Right ventricle myocardium inferior (tissue), 1 donor: ENCODE results near the gene RANGRF. TPM values are rescaled to one million over a fixed set of nuclear protein-coding genes. Genes with fewer than 3 reads are reported as not detected.
A peak's percentile ranks its signal among the peaks of the same experiment; 100 is the strongest.

Source experiments
- ATAC-seq: fragments of 200-7000 bp; cut with Tn5 transposase; one replicate; pipeline ENCODE4 v1.9.1; 2020; ENCODE audit warnings: mild to moderate bottlenecking, moderate library complexity
- DNase-seq: peaks from one replicate; pipeline ENCODE4 v3.0.0; 2021; ENCODE audit errors: missing footprints
- intact Hi-C: fragments of 100-400 bp; cut with DNase I; formaldehyde crosslinking; loops from one replicate; pipeline ENCODE4 v1.11.0; 2022
- total RNA-seq: library from RNA; stranded (reverse); fragmentation: NEBNext Ultra II Directional; extraction: Animal tissue kit (Norgen Biotek cat#: 25700); gene quantifications from one replicate; pipeline ENCODE4 v1.2.1, GENCODE V29; 2021
- donor health status: DM: no; HTN: yes; CAD: no; lungs with severe emphysema.

RANGRF gene
- total RNA-seq, 1 donor from 2014 or later = 25.7 TPM

DNA sequence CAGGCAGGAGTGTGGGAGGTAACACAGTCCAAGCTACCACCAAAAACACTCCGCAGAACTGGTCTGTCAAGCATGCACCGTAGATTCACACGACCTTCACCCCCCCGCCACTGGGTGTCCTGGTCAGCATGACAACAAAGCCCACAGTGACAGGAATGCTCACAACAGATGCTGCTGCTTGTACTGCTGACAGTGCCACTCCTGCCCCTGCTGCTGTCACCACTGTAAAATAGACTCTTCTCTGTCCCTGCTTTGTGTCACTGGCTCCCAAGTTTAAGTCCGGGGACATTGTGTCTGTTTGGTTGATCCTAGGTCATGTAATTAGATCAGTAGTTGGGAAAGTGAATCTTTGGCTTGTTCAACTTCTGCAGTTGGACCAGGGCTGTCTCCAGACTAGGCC, 44.2 kb downstream of the RANGRF start:
- DNase-seq (peak; percentile 70), ATAC-seq (peak; percentile 88)

DNA sequence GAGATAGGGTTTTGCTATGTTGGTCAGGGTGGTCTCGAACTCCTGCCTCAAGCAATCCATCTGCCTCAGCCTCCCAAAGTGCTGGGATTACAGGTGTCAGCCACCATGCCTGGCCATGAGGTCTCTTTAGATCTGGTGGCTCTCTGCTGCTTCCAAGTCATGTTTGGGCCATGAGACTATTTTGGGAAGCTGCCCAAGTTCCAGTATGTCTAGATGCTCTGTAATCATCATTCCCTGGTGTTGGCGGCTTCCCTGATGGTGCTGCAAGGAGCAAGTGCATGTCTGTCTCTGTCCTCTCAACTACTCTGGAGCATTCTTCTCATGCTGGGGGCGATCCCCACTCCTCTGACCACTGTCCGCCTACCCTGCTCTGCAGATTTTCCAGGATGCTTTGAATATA, 44.8 kb downstream of the RANGRF start:
- ATAC-seq = peak; percentile 58
- DNase-seq = no peak
- intact Hi-C loops = no loop called here

More for the DNA sequence above, 44.2 kb downstream of the RANGRF start:
- intact Hi-C loops = no loop called here

DNA sequence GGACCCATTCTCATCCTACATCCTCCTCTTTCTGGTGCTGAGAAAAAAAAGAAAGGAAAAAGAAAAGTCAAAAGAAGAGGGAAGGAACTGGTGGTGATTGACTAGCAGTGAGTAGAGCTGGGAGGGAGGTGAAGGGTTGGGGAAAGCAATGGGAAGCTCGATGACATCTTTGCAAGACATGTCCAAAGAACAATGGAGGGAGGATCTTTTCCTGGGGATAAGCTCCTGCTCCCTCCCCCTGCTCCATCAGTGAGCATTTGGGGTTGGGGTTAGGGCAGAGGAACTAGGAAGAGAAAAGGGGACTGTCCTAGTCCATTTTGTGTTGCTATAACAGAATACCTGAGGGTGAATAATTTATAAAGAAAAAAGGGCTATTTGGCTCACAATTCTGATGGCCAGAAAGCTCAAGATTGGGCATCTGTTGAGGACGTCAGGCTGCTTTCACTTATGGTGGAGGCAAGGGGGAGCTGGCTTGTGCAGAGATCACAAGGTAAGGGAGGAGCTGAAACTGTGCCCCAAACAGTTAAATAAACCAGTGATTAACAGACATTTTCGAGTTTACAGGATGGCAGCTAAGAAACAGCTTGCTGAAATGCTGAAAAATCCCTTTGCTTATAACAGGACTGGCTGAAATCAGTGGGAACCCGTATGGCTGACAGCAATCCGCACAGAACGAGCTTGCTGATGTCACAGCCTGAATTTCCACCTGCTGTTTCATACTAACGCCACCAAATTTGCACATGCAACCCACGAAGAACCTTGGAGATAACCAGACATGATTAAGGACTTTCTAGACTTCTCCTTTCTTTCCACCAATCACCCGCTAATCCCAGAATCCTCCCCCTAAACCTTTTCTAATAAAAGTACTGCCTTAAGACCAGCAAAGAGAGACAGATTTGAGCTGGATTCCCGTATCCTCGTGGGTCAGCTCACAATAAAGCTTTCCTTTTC, 49.6 kb downstream of the RANGRF start:
- no peak for ATAC-seq
- intact Hi-C loops = no loop called here

DNA sequence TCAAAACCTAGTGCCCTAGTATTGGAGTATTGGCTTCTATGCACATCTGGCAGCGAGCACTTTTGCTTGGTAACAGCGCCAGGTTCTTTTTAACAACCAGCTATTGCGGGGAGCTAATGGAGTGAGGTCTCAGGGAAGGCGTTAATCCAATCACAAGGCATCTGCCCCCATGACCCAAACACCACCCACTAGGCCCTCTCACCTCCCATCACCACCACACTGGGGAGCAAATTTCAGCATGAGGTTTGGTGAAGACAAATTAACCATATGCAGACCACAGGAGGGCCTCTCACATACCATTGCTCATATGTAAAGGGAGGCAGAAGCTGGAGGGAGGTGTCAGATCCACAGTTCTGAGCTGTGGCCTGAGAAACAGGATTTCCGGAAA, 50.3 kb downstream of the RANGRF start:
- intact Hi-C loops = no loop called here
- no peak for ATAC-seq
- DNase-seq = no peak

More for the DNA sequence above, 49.6 kb downstream of the RANGRF start:
- no peak for DNase-seq

DNA sequence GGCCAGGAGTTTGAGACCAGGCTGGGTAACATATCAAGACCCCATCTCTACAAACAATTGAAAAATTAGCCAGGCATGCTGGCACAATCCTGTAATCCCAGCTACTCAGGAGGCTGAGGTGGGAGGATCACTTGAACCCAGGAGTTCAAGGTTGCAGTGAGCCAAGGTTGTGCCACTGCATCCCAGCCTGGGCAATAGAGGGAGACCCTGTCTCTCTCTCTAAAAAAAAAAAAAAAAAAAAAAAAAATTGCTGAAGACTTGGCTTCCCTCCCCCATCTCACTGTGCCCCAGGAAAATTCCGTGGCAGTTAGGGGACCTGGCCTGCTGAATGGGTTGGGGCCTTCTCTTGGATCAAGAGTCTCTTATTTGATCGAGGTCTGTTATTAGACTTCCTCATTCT, 51.1 kb downstream of the RANGRF start, which contains the start of gene ODF4:
TSS of gene ODF4 (plus strand) at position 301 of the 400 bp plus-strand sequence. CDS start 212 bp downstream, outside the sequence.
- ATAC-seq = no peak
- DNase-seq = no peak
- intact Hi-C loops = no loop called here

Other genes starting within 250 kb of the RANGRF start
- gene ALOX15B, start 249.6 kb upstream of the RANGRF start, total RNA-seq = 0.16 TPM
- not detected for gene ALOX12B, start 201.0 kb upstream of the RANGRF start, total RNA-seq
- not detected for gene ALOXE3, start 170.2 kb upstream of the RANGRF start, total RNA-seq
- not detected for gene HES7, start 164.6 kb upstream of the RANGRF start, total RNA-seq
- 124 TPM for gene PER1, start 136.3 kb upstream of the RANGRF start, total RNA-seq
- 56.6 TPM for gene VAMP2, start 125.7 kb upstream of the RANGRF start, total RNA-seq
- 6.7 TPM for gene TMEM107, start 112.3 kb upstream of the RANGRF start, total RNA-seq
- 9.2 TPM for gene BORCS6, start 98.5 kb upstream of the RANGRF start, total RNA-seq
- 1.2 TPM for gene AURKB, start 78.1 kb upstream of the RANGRF start, total RNA-seq
- gene CTC1, start 40.6 kb upstream of the RANGRF start, total RNA-seq = 13.1 TPM
- 14.7 TPM for gene PFAS, start 39.4 kb upstream of the RANGRF start, total RNA-seq
- gene SLC25A35, start 6.7 kb downstream of the RANGRF start, total RNA-seq = 2.3 TPM
- gene ARHGEF15, start 21.6 kb downstream of the RANGRF start, total RNA-seq = 21.4 TPM
- gene ODF4, start 51.2 kb downstream of the RANGRF start, total RNA-seq = not detected
- gene RPL26, start 94.5 kb downstream of the RANGRF start, total RNA-seq = 1,104 TPM
- gene RNF222, start 109.2 kb downstream of the RANGRF start, total RNA-seq = not detected
- 29.2 TPM for gene NDEL1, start 147.2 kb downstream of the RANGRF start, total RNA-seq